ENCODE results near the gene THSD7B.

The THSD7B gene

GRCh38 chr2:137437386-137437785 lies 672.0 kb downstream of the THSD7B start:
- H3K27me3 ChIP-seq (ENCODE audit: control insufficient read depth in 2 of 2, insufficient read depth in 2 of 2, low read length in 2 of 2): no peaks in the 10 kb centered on the region
- no peaks in the 10 kb centered on the region for H3K4me1 ChIP-seq (ENCODE audit: control insufficient read depth in 2 of 2, insufficient read depth in 2 of 2, low read length in 2 of 2)
- H3K36me3 ChIP-seq (ENCODE audit: control insufficient read depth in 2 of 2, insufficient read depth in 2 of 2, low read length in 2 of 2): no peaks in the 10 kb centered on the region
- no peaks in the 10 kb centered on the region for H3K9me3 ChIP-seq (ENCODE audit: control insufficient read depth in 2 of 2, low read length in 2 of 2)
- no peak overlapping the region for H3K27ac ChIP-seq (ENCODE audit: low read depth in 2 of 2, low read length in 2 of 2)
- H3K4me3 ChIP-seq (ENCODE audit: low read length in 2 of 2): no peak overlapping the region
- no peak overlapping the region for H3K9ac ChIP-seq (ENCODE audit: low read depth in 1 of 2, low read length in 2 of 2)

- Histone ChIP-seq H3K9ac (ENCODE audit: low read depth in 1 of 2, low read length in 2 of 2) (no peak overlapping the region), H3K4me1 (ENCODE audit: control insufficient read depth in 2 of 2, insufficient read depth in 2 of 2, low read length in 2 of 2) (no peaks in the 10 kb centered on the region), H3K9me3 (ENCODE audit: control insufficient read depth in 2 of 2, low read length in 2 of 2) (no peaks in the 10 kb centered on the region), H3K27me3 (ENCODE audit: control insufficient read depth in 2 of 2, insufficient read depth in 2 of 2, low read length in 2 of 2) (no peaks in the 10 kb centered on the region), H3K4me3 (ENCODE audit: low read length in 2 of 2) (no peak overlapping the region), H3K36me3 (ENCODE audit: control insufficient read depth in 2 of 2, insufficient read depth in 2 of 2, low read length in 2 of 2) (no peaks in the 10 kb centered on the region), H3K27ac (ENCODE audit: low read depth in 2 of 2, low read length in 2 of 2) (no peak overlapping the region)
Observed at GRCh38 chr2:137444970-137445369, 679.6 kb downstream of the THSD7B start.

DNA sequence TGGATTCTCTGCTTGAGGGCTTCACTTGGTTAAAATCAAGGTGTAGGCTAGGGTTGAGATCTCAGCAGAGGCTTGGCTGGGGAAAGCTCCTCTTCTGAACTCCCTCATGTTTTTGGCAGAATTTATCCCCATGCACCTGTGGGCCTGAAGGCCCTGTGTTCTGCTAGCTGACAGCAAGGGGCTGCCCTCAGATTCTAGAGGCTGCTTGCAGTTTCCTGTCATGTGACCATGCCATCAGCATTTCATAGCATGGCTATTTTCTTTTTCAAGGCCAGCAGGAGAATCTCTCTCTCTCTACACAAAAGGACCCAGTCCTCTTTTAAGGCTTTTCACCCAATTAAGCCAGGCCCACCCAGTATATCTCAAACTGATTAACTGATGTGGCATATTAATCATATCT lies 684.1 kb downstream of the THSD7B start:
- H3K36me3 ChIP-seq (ENCODE audit: control insufficient read depth in 2 of 2, insufficient read depth in 2 of 2, low read length in 2 of 2): no peaks in the 10 kb centered on the region
- no peak overlapping the region for H3K4me3 ChIP-seq (ENCODE audit: low read length in 2 of 2)
- H3K27me3 ChIP-seq (ENCODE audit: control insufficient read depth in 2 of 2, insufficient read depth in 2 of 2, low read length in 2 of 2): no peaks in the 10 kb centered on the region
- no peak overlapping the region for H3K27ac ChIP-seq (ENCODE audit: low read depth in 2 of 2, low read length in 2 of 2)
- H3K9ac ChIP-seq (ENCODE audit: low read depth in 1 of 2, low read length in 2 of 2): no peak overlapping the region
- H3K4me1 ChIP-seq (ENCODE audit: control insufficient read depth in 2 of 2, insufficient read depth in 2 of 2, low read length in 2 of 2): no peaks in the 10 kb centered on the region
- H3K9me3 ChIP-seq (ENCODE audit: control insufficient read depth in 2 of 2, low read length in 2 of 2): no peaks in the 10 kb centered on the region

DNA sequence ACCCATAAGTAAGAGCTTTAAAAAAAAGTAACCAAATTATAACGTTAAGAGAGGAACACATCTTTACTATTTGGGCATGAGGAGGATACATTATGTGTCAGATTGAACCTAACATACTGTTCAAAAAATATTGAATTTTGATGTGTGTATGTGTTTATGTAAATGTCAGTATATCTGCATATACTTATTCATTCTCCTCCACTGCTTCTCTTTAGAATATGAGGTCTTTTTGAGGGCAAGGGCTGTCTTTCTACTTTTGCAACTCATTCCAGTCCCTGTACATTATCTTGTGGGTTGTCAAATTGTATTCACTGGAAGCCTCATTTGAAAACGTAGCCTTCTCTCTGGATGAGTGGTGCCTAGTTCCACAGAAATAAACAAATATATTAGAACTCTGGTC lies 689.5 kb downstream of the THSD7B start:
- Histone ChIP-seq H3K9me3 (ENCODE audit: control insufficient read depth in 2 of 2, low read length in 2 of 2) (no peaks in the 10 kb centered on the region), H3K4me3 (ENCODE audit: low read length in 2 of 2) (no peak overlapping the region), H3K4me1 (ENCODE audit: control insufficient read depth in 2 of 2, insufficient read depth in 2 of 2, low read length in 2 of 2) (no peaks in the 10 kb centered on the region), H3K27ac (ENCODE audit: low read depth in 2 of 2, low read length in 2 of 2) (no peak overlapping the region), H3K9ac (ENCODE audit: low read depth in 1 of 2, low read length in 2 of 2) (no peak overlapping the region), H3K36me3 (ENCODE audit: control insufficient read depth in 2 of 2, insufficient read depth in 2 of 2, low read length in 2 of 2) (no peaks in the 10 kb centered on the region), H3K27me3 (ENCODE audit: control insufficient read depth in 2 of 2, insufficient read depth in 2 of 2, low read length in 2 of 2) (no peaks in the 10 kb centered on the region)

GRCh38 chr2:137467246-137467862 lies 702.0 kb downstream of the THSD7B start:
- H3K4me1 ChIP-seq (ENCODE audit: control insufficient read depth in 2 of 2, insufficient read depth in 2 of 2, low read length in 2 of 2): no peaks in the 10 kb centered on the region

GRCh38 chr2:137493261-137493660 lies 727.9 kb downstream of the THSD7B start:
- Histone ChIP-seq H3K4me3 (ENCODE audit: low read length in 2 of 2) (no peak overlapping the region), H3K9me3 (ENCODE audit: control insufficient read depth in 2 of 2, low read length in 2 of 2) (no peaks in the 10 kb centered on the region), H3K9ac (ENCODE audit: low read depth in 1 of 2, low read length in 2 of 2) (no peak overlapping the region), H3K27ac (ENCODE audit: low read depth in 2 of 2, low read length in 2 of 2) (no peak overlapping the region), H3K36me3 (ENCODE audit: control insufficient read depth in 2 of 2, insufficient read depth in 2 of 2, low read length in 2 of 2) (no peaks in the 10 kb centered on the region), H3K27me3 (ENCODE audit: control insufficient read depth in 2 of 2, insufficient read depth in 2 of 2, low read length in 2 of 2) (no peaks in the 10 kb centered on the region), H3K4me1 (ENCODE audit: control insufficient read depth in 2 of 2, insufficient read depth in 2 of 2, low read length in 2 of 2) (no peaks in the 10 kb centered on the region)

More at GRCh38 chr2:137467246-137467862, 702.0 kb downstream of the THSD7B start:
- no peak overlapping the region for H3K9ac ChIP-seq (ENCODE audit: low read depth in 1 of 2, low read length in 2 of 2)
- no peaks in the 10 kb centered on the region for H3K9me3 ChIP-seq (ENCODE audit: control insufficient read depth in 2 of 2, low read length in 2 of 2)
- no peaks in the 10 kb centered on the region for H3K27me3 ChIP-seq (ENCODE audit: control insufficient read depth in 2 of 2, insufficient read depth in 2 of 2, low read length in 2 of 2)
- H3K4me3 ChIP-seq (ENCODE audit: low read length in 2 of 2): no peak overlapping the region
- H3K36me3 ChIP-seq (ENCODE audit: control insufficient read depth in 2 of 2, insufficient read depth in 2 of 2, low read length in 2 of 2): no peaks in the 10 kb centered on the region
- H3K27ac ChIP-seq (ENCODE audit: low read depth in 2 of 2, low read length in 2 of 2): no peak overlapping the region

DNA sequence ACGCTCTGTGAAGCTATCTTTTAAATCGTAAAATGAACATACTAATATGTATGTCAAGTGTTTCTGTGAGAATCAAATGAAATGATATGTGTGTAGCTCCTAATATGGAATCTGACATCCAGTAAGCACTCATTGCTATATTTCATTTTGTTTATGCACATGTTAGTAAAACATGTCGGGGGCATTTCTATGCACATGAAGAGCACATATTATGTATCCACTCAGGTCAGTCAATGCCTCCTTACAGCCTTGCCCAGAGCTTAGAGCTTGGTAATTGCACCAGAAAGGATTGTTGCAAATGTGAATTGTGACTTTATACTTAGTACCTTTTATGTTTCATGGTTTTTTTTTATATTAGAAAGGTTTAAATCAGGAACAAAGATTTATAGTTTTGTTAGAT lies 735.3 kb downstream of the THSD7B start:
- Histone ChIP-seq H3K27ac (ENCODE audit: low read depth in 2 of 2, low read length in 2 of 2) (no peak overlapping the region), H3K9ac (ENCODE audit: low read depth in 1 of 2, low read length in 2 of 2) (no peak overlapping the region)

DNA sequence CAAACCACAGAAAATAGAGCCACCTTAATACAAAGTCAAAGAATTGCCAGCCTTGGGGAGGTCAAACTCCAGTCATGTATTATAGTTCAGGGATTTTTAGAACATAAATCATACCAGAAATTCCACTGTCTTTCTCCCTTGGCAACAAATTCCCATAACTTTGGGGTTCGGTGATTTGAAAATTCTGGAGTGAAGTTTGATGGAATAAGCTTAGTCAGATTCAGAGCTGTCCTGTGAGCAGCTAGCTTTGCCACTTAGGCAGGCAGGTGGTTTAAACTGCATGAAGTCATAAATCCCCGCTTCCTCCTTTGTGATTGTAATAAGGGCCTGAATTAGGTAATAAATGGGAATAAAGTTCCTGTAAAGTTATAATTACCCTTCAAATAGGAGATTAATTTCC lies 741.9 kb downstream of the THSD7B start:
- Histone ChIP-seq H3K4me1 (ENCODE audit: control insufficient read depth in 2 of 2, insufficient read depth in 2 of 2, low read length in 2 of 2) (peaks cover 0 to 3% of the 10 kb centered on the region in 2 donors), H3K9me3 (ENCODE audit: control insufficient read depth in 2 of 2, low read length in 2 of 2) (no peaks in the 10 kb centered on the region), H3K27ac (ENCODE audit: low read depth in 2 of 2, low read length in 2 of 2) (no peak overlapping the region), H3K27me3 (ENCODE audit: control insufficient read depth in 2 of 2, insufficient read depth in 2 of 2, low read length in 2 of 2) (no peaks in the 10 kb centered on the region), H3K4me3 (ENCODE audit: low read length in 2 of 2) (no peak overlapping the region), H3K36me3 (ENCODE audit: control insufficient read depth in 2 of 2, insufficient read depth in 2 of 2, low read length in 2 of 2) (no peaks in the 10 kb centered on the region), H3K9ac (ENCODE audit: low read depth in 1 of 2, low read length in 2 of 2) (no peak overlapping the region)

More for the DNA sequence above, 735.3 kb downstream of the THSD7B start:
- Histone ChIP-seq H3K9me3 (ENCODE audit: control insufficient read depth in 2 of 2, low read length in 2 of 2) (no peaks in the 10 kb centered on the region), H3K36me3 (ENCODE audit: control insufficient read depth in 2 of 2, insufficient read depth in 2 of 2, low read length in 2 of 2) (no peaks in the 10 kb centered on the region), H3K27me3 (ENCODE audit: control insufficient read depth in 2 of 2, insufficient read depth in 2 of 2, low read length in 2 of 2) (no peaks in the 10 kb centered on the region), H3K4me1 (ENCODE audit: control insufficient read depth in 2 of 2, insufficient read depth in 2 of 2, low read length in 2 of 2) (no peaks in the 10 kb centered on the region), H3K4me3 (ENCODE audit: low read length in 2 of 2) (no peak overlapping the region)

DNA sequence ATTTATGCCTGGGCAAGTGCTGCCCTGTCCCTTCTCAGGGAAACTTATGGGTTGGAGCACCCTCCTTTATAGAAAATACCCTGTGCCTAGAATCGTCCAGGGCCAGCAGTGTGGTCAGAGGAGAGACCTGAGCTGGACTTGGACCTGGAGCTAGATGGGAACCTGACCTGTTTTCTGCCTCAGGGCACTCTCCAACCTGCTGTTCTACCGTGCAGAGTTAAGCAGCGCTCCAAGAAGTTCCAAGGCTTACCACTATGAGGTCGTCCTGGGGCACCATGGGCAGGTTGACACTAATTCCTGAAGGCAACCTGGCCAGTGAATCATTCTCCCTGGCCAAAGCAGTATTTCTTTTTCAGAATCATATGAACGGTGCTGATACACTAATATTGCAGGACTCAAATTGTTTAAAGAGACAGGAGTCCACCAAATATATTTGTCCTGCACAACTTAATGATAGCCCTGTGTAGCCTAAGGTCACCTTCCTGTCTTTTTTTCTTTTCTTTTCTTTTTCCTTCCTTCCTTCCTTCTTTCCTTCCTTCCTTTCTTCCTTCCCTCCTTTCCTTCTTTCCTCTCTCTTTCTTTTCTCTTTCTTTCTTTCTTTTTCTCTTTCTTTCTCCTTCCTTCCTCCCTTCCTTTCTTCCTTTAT lies 743.5 kb downstream of the THSD7B start:
- no peak overlapping the region for H3K4me3 ChIP-seq (ENCODE audit: low read length in 2 of 2)
- no peaks in the 10 kb centered on the region for H3K27me3 ChIP-seq (ENCODE audit: control insufficient read depth in 2 of 2, insufficient read depth in 2 of 2, low read length in 2 of 2)
- H3K27ac ChIP-seq (ENCODE audit: low read depth in 2 of 2, low read length in 2 of 2): no peak overlapping the region
- no peak overlapping the region for H3K9ac ChIP-seq (ENCODE audit: low read depth in 1 of 2, low read length in 2 of 2)
- H3K9me3 ChIP-seq (ENCODE audit: control insufficient read depth in 2 of 2, low read length in 2 of 2): no peaks in the 10 kb centered on the region
- peaks cover 0 to 3% of the 10 kb centered on the region in 2 donors for H3K4me1 ChIP-seq (ENCODE audit: control insufficient read depth in 2 of 2, insufficient read depth in 2 of 2, low read length in 2 of 2)
- no peaks in the 10 kb centered on the region for H3K36me3 ChIP-seq (ENCODE audit: control insufficient read depth in 2 of 2, insufficient read depth in 2 of 2, low read length in 2 of 2)

DNA sequence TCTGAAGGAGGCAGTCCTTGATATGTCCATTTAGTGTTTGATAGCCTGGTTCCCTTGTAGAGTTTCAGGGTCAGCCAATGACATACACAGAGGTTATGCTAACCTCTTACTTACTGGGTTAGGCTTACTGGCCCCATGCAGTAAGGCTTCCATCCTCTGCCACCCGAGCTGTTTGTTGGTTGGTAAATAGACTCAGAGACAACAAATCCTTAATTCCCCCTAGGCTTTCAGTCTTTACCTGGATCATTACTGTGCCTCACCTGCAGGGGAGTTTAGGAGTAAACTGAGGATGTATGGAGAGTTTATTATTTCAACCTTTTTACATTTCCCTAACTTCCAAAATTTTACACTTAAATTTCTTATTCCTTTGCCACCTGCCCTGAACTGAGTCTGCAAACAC lies 746.2 kb downstream of the THSD7B start:
- Histone ChIP-seq H3K27me3 (ENCODE audit: control insufficient read depth in 2 of 2, insufficient read depth in 2 of 2, low read length in 2 of 2) (no peaks in the 10 kb centered on the region), H3K9ac (ENCODE audit: low read depth in 1 of 2, low read length in 2 of 2) (no peak overlapping the region), H3K27ac (ENCODE audit: low read depth in 2 of 2, low read length in 2 of 2) (no peak overlapping the region), H3K36me3 (ENCODE audit: control insufficient read depth in 2 of 2, insufficient read depth in 2 of 2, low read length in 2 of 2) (no peaks in the 10 kb centered on the region), H3K9me3 (ENCODE audit: control insufficient read depth in 2 of 2, low read length in 2 of 2) (no peaks in the 10 kb centered on the region), H3K4me1 (ENCODE audit: control insufficient read depth in 2 of 2, insufficient read depth in 2 of 2, low read length in 2 of 2) (peaks cover 0 to 3% of the 10 kb centered on the region in 2 donors), H3K4me3 (ENCODE audit: low read length in 2 of 2) (no peak overlapping the region)
